H1 (cell line): ENCODE measurements around the gene MRE11. TPM values are rescaled to one million over a fixed set of nuclear protein-coding genes. Genes with fewer than 3 reads are reported as not detected.

Experiments
- CTCF ChIA-PET: fragments of 300-600 bp; sonication (Branson Sonifier 250); formaldehyde crosslinking; loops from one replicate; lab custom pipeline; 2021; ENCODE audit not compliant: partially characterized antibody; lab: Charles Lee
- POLR2A ChIA-PET: fragments of 300-600 bp; sonication (Branson Sonifier 250); formaldehyde crosslinking; loops from one replicate; lab custom pipeline; 2021; ENCODE audit warnings: inconsistent platforms; ENCODE audit not compliant: partially characterized antibody; lab: Charles Lee
- DNase-seq, 2 experiments: peaks; one replicate each; pipeline versions ENCODE4 v3.0.0 to v3.0.0-alpha.2; 2010 to 2022; ENCODE audit warnings: low spot score in 2 of 2, low read depth in 1 of 2, mixed read lengths in 1 of 2
- FAIRE-seq: peaks from 2 replicates; lab custom pipeline; 2011; peaks lifted over from hg19 to GRCh38; lab: Jason Lieb, UNC
- H2AFZ ChIP-seq: 2 replicates; pipeline ENCODE4 v1.8.1; 2012; ENCODE audit warnings: low read length, inconsistent platforms
- H2AK5ac ChIP-seq: 2 replicates; pipeline ENCODE4 v1.6.1; 2013; ENCODE audit warnings: low read depth, low read length
- H2BK120ac ChIP-seq: replicated peaks from 2 replicates; pipeline ENCODE3; 2013; ENCODE audit warnings: low read depth, low read length, inconsistent platforms
- H2BK12ac ChIP-seq: 2 replicates; pipeline ENCODE4 v1.6.1; 2013; ENCODE audit warnings: low read depth, low read length
- H2BK15ac ChIP-seq: 2 replicates; pipeline ENCODE4 v1.6.1; 2013; ENCODE audit warnings: low read length
- H2BK20ac ChIP-seq: 2 replicates; pipeline ENCODE4 v1.6.1; 2013; ENCODE audit warnings: low read length
- H2BK5ac ChIP-seq: 2 replicates; pipeline ENCODE4 v1.6.1; 2013; ENCODE audit warnings: low read depth, low read length
- H3K14ac ChIP-seq: 2 replicates; pipeline ENCODE4 v1.6.1; 2013; ENCODE audit warnings: inconsistent platforms; ENCODE audit not compliant: insufficient read length
- H3K18ac ChIP-seq: 2 replicates; pipeline ENCODE4 v1.6.1; 2013; ENCODE audit warnings: low read length; ENCODE audit errors: extremely low read depth
- H3K23ac ChIP-seq: 2 replicates; pipeline ENCODE4 v1.6.1; 2013; ENCODE audit warnings: inconsistent platforms; ENCODE audit not compliant: insufficient read length
- H3K23me2 ChIP-seq: 2 replicates; pipeline ENCODE4 v1.6.1; 2013; ENCODE audit warnings: low read depth, low read length
- H3K27ac ChIP-seq: 2 replicates; pipeline ENCODE4 v1.6.1; 2011; ENCODE audit warnings: low read depth, low read length, inconsistent platforms
- H3K27me3 ChIP-seq, 4 experiments: replicated peaks in 1 of 4; 1 replicate in 1 of 4; 2 replicates in 3 of 4; pipeline versions ENCODE4 v1.6.1 to v1.8.1; 2011 to 2013; ENCODE audit warnings: low read length in 3 of 4, mild to moderate bottlenecking in 3 of 4, inconsistent platforms in 2 of 4, mixed read lengths in 2 of 4, moderate library complexity in 1 of 4; ENCODE audit not compliant: control insufficient read depth in 3 of 4, insufficient read depth in 3 of 4; ENCODE audit errors: extremely low read depth in 1 of 4
- H3K36me3 ChIP-seq, 4 experiments: 2 replicates each; pipeline versions ENCODE4 v1.6.1 to v1.8.1; 2011 to 2013; ENCODE audit warnings: mild to moderate bottlenecking in 4 of 4, low read length in 3 of 4, moderate library complexity in 2 of 4, control low read depth in 1 of 4, inconsistent platforms in 1 of 4; ENCODE audit not compliant: insufficient read depth in 4 of 4, control insufficient read depth in 2 of 4
- H3K4ac ChIP-seq: replicated peaks from 2 replicates; pipeline ENCODE3; 2013; ENCODE audit warnings: low read length, low read depth, mixed read lengths, inconsistent platforms; ENCODE audit not compliant: insufficient read length
- H3K4me1 ChIP-seq, 4 experiments: replicated peaks in 1 of 4; 1 replicate in 1 of 4; 2 replicates in 3 of 4; pipeline versions ENCODE4 v1.6.1 to v1.8.1; 2011 to 2013; ENCODE audit warnings: low read length in 3 of 4, inconsistent platforms in 2 of 4, mixed read lengths in 1 of 4; ENCODE audit not compliant: insufficient read depth in 4 of 4, control insufficient read depth in 3 of 4
- H3K4me2 ChIP-seq, 2 experiments: 2 replicates each; pipeline versions ENCODE4 v1.6.1 to v1.8.1; 2011 to 2013; ENCODE audit warnings: low read depth in 2 of 2, low read length in 2 of 2, control low read depth in 1 of 2, inconsistent platforms in 1 of 2, mild to moderate bottlenecking in 1 of 2; ENCODE audit not compliant: insufficient read depth in 1 of 2
- H3K4me3 ChIP-seq, 4 experiments: fragments of 200-600, 300-600 bp in 1 of 4; sonication (generic), shearing (Covaris generic), sonication (Bioruptor Twin) in 1 of 4; 2 replicates each; pipeline versions ENCODE4 v1.5.1 to v1.8.1; 2011 to 2016; ENCODE audit warnings: low read length in 4 of 4, low read depth in 3 of 4, control low read depth in 2 of 4, inconsistent platforms in 2 of 4, mild to moderate bottlenecking in 2 of 4, mixed read lengths in 1 of 4, moderate library complexity in 1 of 4; ENCODE audit not compliant: insufficient read depth in 2 of 4; ENCODE audit errors: extremely low read depth in 1 of 4
- H3K56ac ChIP-seq: replicated peaks from 2 replicates; pipeline ENCODE3; 2013; ENCODE audit warnings: low read depth, mild to moderate bottlenecking, mixed read lengths, low read length, inconsistent platforms; ENCODE audit not compliant: insufficient read length
- H3K79me1 ChIP-seq: 2 replicates; pipeline ENCODE4 v1.6.1; 2013; ENCODE audit warnings: low read depth, low read length, control low read depth
- H3K79me2 ChIP-seq, 2 experiments: 2 replicates each; pipeline versions ENCODE4 v1.6.1 to v1.8.1; 2012 to 2013; ENCODE audit warnings: low read length in 2 of 2, mild to moderate bottlenecking in 2 of 2, inconsistent platforms in 1 of 2; ENCODE audit not compliant: insufficient read depth in 2 of 2, control insufficient read depth in 1 of 2
- H3K9ac ChIP-seq, 4 experiments: replicated peaks in 1 of 4; 1 replicate in 1 of 4; 2 replicates in 3 of 4; pipeline versions ENCODE4 v1.6.1 to v1.8.1; 2011 to 2013; ENCODE audit warnings: low read depth in 3 of 4, low read length in 3 of 4, control low read depth in 2 of 4, mild to moderate bottlenecking in 2 of 4, moderate library complexity in 2 of 4, inconsistent platforms in 1 of 4; ENCODE audit errors: extremely low read depth in 1 of 4
- H3K9me3 ChIP-seq, 2 experiments: 2 replicates each; pipeline versions ENCODE4 v1.6.1 to v1.8.1; 2012 to 2013; ENCODE audit warnings: mild to moderate bottlenecking in 2 of 2, moderate library complexity in 2 of 2, control low read depth in 1 of 2, inconsistent platforms in 1 of 2, low read depth in 1 of 2, low read length in 1 of 2, mixed read lengths in 1 of 2; ENCODE audit not compliant: insufficient read depth in 2 of 2
- H4K20me1 ChIP-seq, 2 experiments: replicated peaks in 1 of 2; 2 replicates each; pipeline versions ENCODE3 to v1.8.1; 2011 to 2013; ENCODE audit warnings: inconsistent platforms in 2 of 2, low read length in 2 of 2, mild to moderate bottlenecking in 1 of 2; ENCODE audit not compliant: insufficient read depth in 2 of 2, control insufficient read depth in 1 of 2
- H4K5ac ChIP-seq: 2 replicates; pipeline ENCODE4 v1.6.1; 2013; ENCODE audit warnings: low read length, low read depth, mixed read lengths, inconsistent platforms; ENCODE audit not compliant: insufficient read length
- H4K8ac ChIP-seq: 2 replicates; pipeline ENCODE4 v1.8.0; 2013; ENCODE audit warnings: mild to moderate bottlenecking, moderate library complexity, low read length, inconsistent platforms; ENCODE audit not compliant: insufficient read depth; ENCODE audit errors: extremely low read depth
- H4K91ac ChIP-seq: replicated peaks from 2 replicates; pipeline ENCODE3; 2013; ENCODE audit warnings: low read length, mixed read lengths, inconsistent platforms; ENCODE audit not compliant: insufficient read length
- RAD21 ChIP-seq, 2 experiments: IDR thresholded peaks in 1 of 2; conservative IDR thresholded peaks in 1 of 2; 2 replicates each; pipeline ENCODE4 v1.6.1; 2011; ENCODE audit warnings: low read depth in 2 of 2, low read length in 2 of 2, improper control_type of control experiment in 1 of 2, inconsistent platforms in 1 of 2, mild to moderate bottlenecking in 1 of 2, moderate library complexity in 1 of 2
- RXRA ChIP-seq: IDR thresholded peaks from 2 replicates; pipeline ENCODE4 v1.6.1; 2011; ENCODE audit warnings: low read depth, mild to moderate bottlenecking, low read length, moderate library complexity; ENCODE audit not compliant: insufficient read depth
- WGBS, 2 experiments: shearing (Covaris generic) in 1 of 2; methylation state at CpG; one replicate each; pipeline versions ENCODE4 v1.1.6 to v1.1.7; 2013 to 2015; ENCODE audit warnings: low lambda C conversion rate in 2 of 2, mixed read lengths in 2 of 2, inconsistent platforms in 1 of 2, low coverage in 1 of 2, missing lambda C conversion rate in 1 of 2; ENCODE audit not compliant: insufficient replicate concordance in 2 of 2, insufficient coverage in 1 of 2, insufficient read length in 1 of 2; ENCODE audit errors: extremely low coverage in 1 of 2, missing lambda C conversion rate in 1 of 2; 5-methylcytosine and 5-hydroxymethylcytosine counted together
- polyA plus RNA-seq, 7 experiments: library from polyadenylated mRNA; depleted of rRNA in 3 of 7; stranded (reverse) in 5 of 7; unstranded in 2 of 7; fragments of >200 nt in 5 of 7; fragments of 200-250 nt in 2 of 7; gene quantifications; 1 replicate in 5 of 7; 2 replicates in 1 of 7; 4 replicates in 1 of 7; pipeline versions ENCODE4 v1.2.1 to v1.2.3, GENCODE V29; 2011 to 2013; ENCODE audit warnings: missing spikeins in 2 of 7, mixed read lengths in 2 of 7
- total RNA-seq: library from RNA; stranded (reverse); fragmentation: NEBNext Ultra II Directional; extraction: Animal tissue kit (Norgen Biotek cat#: 25700); gene quantifications from 2 replicates; pipeline ENCODE4 v1.2.1, GENCODE V29; 2021

The MRE11 gene
- total and polyA plus RNA-seq, 2 of the 8 experiments (the other 6 are each of a cell fraction or from before 2014, with no cell fraction given) = 7.2 to 43.4 TPM

GRCh38 chr11:94501522-94501921, 7.9 kb upstream of the MRE11 start:
- H3K23ac ChIP-seq = no peak overlapping the region
- no peak overlapping the region for H2AK5ac ChIP-seq
- no peak overlapping the region for H2AFZ ChIP-seq
- no peak overlapping the region for H3K4ac ChIP-seq
- H3K27me3 ChIP-seq = no peaks in the 10 kb centered on the region
- no peak overlapping the region for H2BK12ac ChIP-seq
- no peaks in the 10 kb centered on the region for H3K79me2 ChIP-seq
- POLR2A ChIA-PET = no interaction called here
- H2BK120ac ChIP-seq = no peak overlapping the region
- no peak overlapping the region for H3K4me3 ChIP-seq
- H3K4me2 ChIP-seq = no peak overlapping the region
- H4K5ac ChIP-seq = no peak overlapping the region
- H3K36me3 ChIP-seq = peaks cover 2 to 31% (median 5%) of the 10 kb centered on the region in 4 experiments; a peak in 6 of 8 replicates
- no peaks in the 10 kb centered on the region for H3K4me1 ChIP-seq
- no peak overlapping the region for H3K27ac ChIP-seq
- H3K14ac ChIP-seq = no peak overlapping the region
- no peak overlapping the region for H4K91ac ChIP-seq
- DNase-seq (no peak), FAIRE-seq (no peak)
- no peaks in the 10 kb centered on the region for H3K9me3 ChIP-seq
- no peak overlapping the region for H3K9ac ChIP-seq
- CTCF ChIA-PET = interaction anchor here (1.0 to 4.4 kb wide), 9 partner anchors 10 to 606 kb away, joined by 3 to 54 read pairs (median 3); no protein-coding TSS in a partner anchor
- no peak overlapping the region for H3K56ac ChIP-seq
- no peak overlapping the region for H4K8ac ChIP-seq
- TF ChIP-seq RXRA (no peak), RAD21 (IDR thresholded peaks at IDR 0.05 in 1 of 2, conservative IDR thresholded peaks at IDR 0.05 in 1 of 2; ENCODE audit: low read depth in 2 of 2, low read length in 2 of 2) (peak; percentile 7 to 35; a peak in 2 of 4 replicates)
- H3K79me1 ChIP-seq = no peaks in the 10 kb centered on the region
- 78% methylated on average over 2 of the region's 2 CpGs; no CpG with 5 or more reads in 1 of the 2 experiments for WGBS, 2 experiments
- no peak overlapping the region for H2BK20ac ChIP-seq
- H3K23me2 ChIP-seq = no peaks in the 10 kb centered on the region
- H2BK5ac ChIP-seq = no peak overlapping the region
- no peak overlapping the region for H3K18ac ChIP-seq
- H4K20me1 ChIP-seq = no peaks in the 10 kb centered on the region
- no peak overlapping the region for H2BK15ac ChIP-seq
